OCI-LY1 (cell line): ENCODE results near the gene MOB3A.
"Not testable (repeated sequence)": the region's sequence is repeated elsewhere in the genome, so short reads cannot be mapped to it uniquely, and the experiment has no call there.

ENCODE experiments used
- CTCF ChIP-seq: fragments of 200-600 bp; sonication (generic), shearing (Covaris generic); IDR thresholded peaks from 2 replicates; pipeline ENCODE4 v1.5.1; 2017; ENCODE audit warnings: mild to moderate bottlenecking, antibody characterized with exemption, low read length, moderate library complexity, mixed read lengths
- EZH2 ChIP-seq: fragments of 200-600 bp; sonication (generic), shearing (Covaris generic); IDR thresholded peaks from 2 replicates; pipeline ENCODE4 v1.8.0; 2017; ENCODE audit warnings: borderline replicate concordance, mixed run types, mild to moderate bottlenecking, antibody characterized with exemption, low read length, moderate library complexity, mixed read lengths

GRCh38 chr19:2091926-2092525 is 4.1 kb downstream of the MOB3A start:
- not testable (repeated sequence) for TF ChIP-seq CTCF, EZH2
